ENCODE data around the gene MUC5B. TPM values are rescaled to one million over a fixed set of nuclear protein-coding genes. Genes with fewer than 3 reads are reported as not detected.

Gene MUC5B
- total RNA-seq, 1 experiment from 2014 or later, result 24.3 TPM

GRCh38 chr11:1233351-1234053 lies 10.6 kb downstream of the MUC5B start:
- Histone ChIP-seq H3K4me1 (ENCODE audit: insufficient read depth, low read length) (no peaks in the 10 kb centered on the region), H4K20me1 (ENCODE audit: low read length) (no peaks in the 10 kb centered on the region), H3K79me2 (ENCODE audit: low read length) (no peaks in the 10 kb centered on the region), H3K27ac (ENCODE audit: low read length) (no peak overlapping the region), H3K4me3 (ENCODE audit: low read length) (no peak overlapping the region), H3K4me2 (ENCODE audit: low read length) (no peak overlapping the region), H3K9me3 (ENCODE audit: low read length) (no peaks in the 10 kb centered on the region), H3K36me3 (ENCODE audit: low read depth, low read length) (no peaks in the 10 kb centered on the region), H3F3A (ENCODE audit: low read length, unreplicated experiment) (no peaks in the 10 kb centered on the region), H3K9me2 (replicated peaks; ENCODE audit: low read length) (no peaks in the 10 kb centered on the region), H3K9ac (ENCODE audit: low read length) (no peak overlapping the region), H3K27me3 (ENCODE audit: low read length) (no peaks in the 10 kb centered on the region), H2AFZ (ENCODE audit: low read length) (no peak overlapping the region)
- DNase-seq (peak; percentile 34), ATAC-seq (peak; percentile 25)
- TF ChIP-seq EZH2phosphoT487 (IDR thresholded peaks at IDR 0.05; ENCODE audit: borderline replicate concordance, low read length), result no peak
- TF ChIP-seq EZH2 (IDR thresholded peaks at IDR 0.05; ENCODE audit: low read length, unreplicated experiment), result no peak
- TF ChIP-seq, protein P1, sequence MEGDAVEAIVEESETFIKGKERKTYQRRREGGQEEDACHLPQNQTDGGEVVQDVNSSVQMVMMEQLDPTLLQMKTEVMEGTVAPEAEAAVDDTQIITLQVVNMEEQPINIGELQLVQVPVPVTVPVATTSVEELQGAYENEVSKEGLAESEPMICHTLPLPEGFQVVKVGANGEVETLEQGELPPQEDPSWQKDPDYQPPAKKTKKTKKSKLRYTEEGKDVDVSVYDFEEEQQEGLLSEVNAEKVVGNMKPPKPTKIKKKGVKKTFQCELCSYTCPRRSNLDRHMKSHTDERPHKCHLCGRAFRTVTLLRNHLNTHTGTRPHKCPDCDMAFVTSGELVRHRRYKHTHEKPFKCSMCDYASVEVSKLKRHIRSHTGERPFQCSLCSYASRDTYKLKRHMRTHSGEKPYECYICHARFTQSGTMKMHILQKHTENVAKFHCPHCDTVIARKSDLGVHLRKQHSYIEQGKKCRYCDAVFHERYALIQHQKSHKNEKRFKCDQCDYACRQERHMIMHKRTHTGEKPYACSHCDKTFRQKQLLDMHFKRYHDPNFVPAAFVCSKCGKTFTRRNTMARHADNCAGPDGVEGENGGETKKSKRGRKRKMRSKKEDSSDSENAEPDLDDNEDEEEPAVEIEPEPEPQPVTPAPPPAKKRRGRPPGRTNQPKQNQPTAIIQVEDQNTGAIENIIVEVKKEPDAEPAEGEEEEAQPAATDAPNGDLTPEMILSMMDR (conservative IDR thresholded peaks at IDR 0.05; ENCODE audit: low read depth, low read length), result peak; percentile 53
- no TSS peak for BruUV-seq (replicated peaks)
- CTCF ChIA-PET, result interaction anchor here (1.0 kb wide), 1 partner anchor 179 kb away, joined by 3 read pairs; no protein-coding TSS in a partner anchor
- intact Hi-C loops (cut with micrococcal nuclease), result no loop called here
- POLR2A ChIA-PET (ENCODE audit: unreplicated experiment), result no interaction called here

DNA sequence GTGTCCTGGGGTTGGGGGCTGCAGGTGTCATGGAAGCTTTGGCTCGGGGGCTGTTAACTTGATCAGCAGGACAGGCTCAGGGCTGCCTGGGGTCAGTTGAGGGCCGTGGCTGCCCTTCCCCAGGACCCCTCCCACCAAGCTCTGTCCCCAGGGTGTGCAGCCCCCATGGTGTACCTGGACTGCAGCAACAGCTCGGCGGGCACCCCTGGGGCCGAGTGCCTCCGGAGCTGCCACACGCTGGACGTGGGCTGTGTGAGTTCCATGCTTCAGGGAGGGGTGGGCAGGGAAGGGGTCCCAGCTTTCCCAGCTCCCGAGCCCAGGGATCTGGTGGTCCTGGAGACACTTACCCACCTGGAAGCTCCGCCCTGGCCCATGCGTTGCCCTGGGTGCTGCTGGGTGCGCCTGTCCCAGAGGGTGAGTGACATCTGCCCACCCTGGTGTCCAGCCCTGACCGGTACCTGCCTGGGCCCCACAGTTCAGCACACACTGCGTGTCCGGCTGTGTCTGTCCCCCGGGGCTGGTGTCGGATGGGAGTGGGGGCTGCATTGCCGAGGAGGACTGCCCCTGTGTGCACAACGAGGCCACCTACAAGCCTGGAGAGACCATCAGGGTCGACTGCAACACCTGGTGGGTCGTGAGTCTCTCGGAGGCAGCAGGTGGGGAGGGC lies 11.3 kb downstream of the MUC5B start:
- H3K27me3 ChIP-seq (ENCODE audit: low read length), result no peaks in the 10 kb centered on the region
- CTCF ChIA-PET, result no interaction called here
- no peak overlapping the region for H3K27ac ChIP-seq (ENCODE audit: low read length)
- POLR2A ChIA-PET (ENCODE audit: unreplicated experiment), result no interaction called here
- no peaks in the 10 kb centered on the region for H3K4me1 ChIP-seq (ENCODE audit: insufficient read depth, low read length)
- no peak overlapping the region for H3K9ac ChIP-seq (ENCODE audit: low read length)
- H3K79me2 ChIP-seq (ENCODE audit: low read length), result no peaks in the 10 kb centered on the region
- no peak for ATAC-seq
- H3K36me3 ChIP-seq (ENCODE audit: low read depth, low read length), result no peaks in the 10 kb centered on the region
- H4K20me1 ChIP-seq (ENCODE audit: low read length), result no peaks in the 10 kb centered on the region
- intact Hi-C loops (cut with micrococcal nuclease), result no loop called here
- no peak overlapping the region for H2AFZ ChIP-seq (ENCODE audit: low read length)
- H3F3A ChIP-seq (ENCODE audit: low read length, unreplicated experiment), result no peaks in the 10 kb centered on the region
- no TSS peak for BruUV-seq (replicated peaks)
- no peak overlapping the region for H3K4me3 ChIP-seq (ENCODE audit: low read length)
- H3K9me2 ChIP-seq (replicated peaks; ENCODE audit: low read length), result no peaks in the 10 kb centered on the region
- H3K9me3 ChIP-seq (ENCODE audit: low read length), result no peaks in the 10 kb centered on the region
- no peak for DNase-seq
- no peak overlapping the region for H3K4me2 ChIP-seq (ENCODE audit: low read length)
- TF ChIP-seq, protein P1 (conservative IDR thresholded peaks at IDR 0.05; ENCODE audit: low read depth, low read length), result no peak
- no peak for TF ChIP-seq EZH2phosphoT487 (IDR thresholded peaks at IDR 0.05; ENCODE audit: borderline replicate concordance, low read length)

DNA sequence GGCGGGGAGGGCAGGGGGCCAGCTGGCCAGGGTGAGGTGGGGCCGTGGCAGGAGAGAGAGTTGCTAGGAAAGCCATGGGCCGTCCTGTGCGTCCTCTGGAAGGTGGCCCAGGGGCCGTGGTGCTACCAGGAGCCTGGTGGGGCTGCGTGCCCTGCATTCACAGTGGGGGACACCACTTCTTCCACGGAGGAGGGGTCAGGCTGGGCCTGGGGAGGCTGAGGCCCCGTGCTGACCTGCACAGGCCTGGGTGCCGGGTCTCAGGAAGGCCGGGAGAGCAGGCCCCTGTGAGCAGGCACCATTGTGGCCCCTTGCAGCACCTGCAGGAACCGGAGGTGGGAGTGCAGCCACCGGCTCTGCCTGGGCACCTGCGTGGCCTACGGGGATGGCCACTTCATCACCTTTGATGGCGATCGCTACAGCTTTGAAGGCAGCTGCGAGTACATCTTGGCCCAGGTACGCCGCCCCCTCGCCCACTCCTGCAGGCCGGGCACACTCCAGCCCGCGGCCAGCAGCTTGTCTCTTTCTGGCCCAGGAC lies 12.0 kb downstream of the MUC5B start:
- H3K9ac ChIP-seq (ENCODE audit: low read length), result no peak overlapping the region
- H3K4me2 ChIP-seq (ENCODE audit: low read length), result no peak overlapping the region
- no peaks in the 10 kb centered on the region for H3F3A ChIP-seq (ENCODE audit: low read length, unreplicated experiment)
- H2AFZ ChIP-seq (ENCODE audit: low read length), result no peak overlapping the region
- H3K4me3 ChIP-seq (ENCODE audit: low read length), result no peak overlapping the region
- H3K4me1 ChIP-seq (ENCODE audit: insufficient read depth, low read length), result no peaks in the 10 kb centered on the region
- H3K9me3 ChIP-seq (ENCODE audit: low read length), result no peaks in the 10 kb centered on the region
- H4K20me1 ChIP-seq (ENCODE audit: low read length), result no peaks in the 10 kb centered on the region
- TF ChIP-seq EZH2 (IDR thresholded peaks at IDR 0.05; ENCODE audit: low read length, unreplicated experiment) (no peak), EZH2phosphoT487 (IDR thresholded peaks at IDR 0.05; ENCODE audit: borderline replicate concordance, low read length) (no peak)
- TF ChIP-seq, protein P1 (conservative IDR thresholded peaks at IDR 0.05; ENCODE audit: low read depth, low read length), result no peak
- BruUV-seq (replicated peaks), result no TSS peak
- ChIA-PET POLR2A (ENCODE audit: unreplicated experiment) (no interaction called here), CTCF (no interaction called here)
- H3K79me2 ChIP-seq (ENCODE audit: low read length), result no peaks in the 10 kb centered on the region
- no peaks in the 10 kb centered on the region for H3K36me3 ChIP-seq (ENCODE audit: low read depth, low read length)
- H3K27me3 ChIP-seq (ENCODE audit: low read length), result no peaks in the 10 kb centered on the region
- intact Hi-C loops (cut with micrococcal nuclease), result no loop called here
- ATAC-seq, result no peak
- no peak for DNase-seq
- H3K27ac ChIP-seq (ENCODE audit: low read length), result no peak overlapping the region
- no peaks in the 10 kb centered on the region for H3K9me2 ChIP-seq (replicated peaks; ENCODE audit: low read length)

Data from PC-3 (cell line).